GM18861 (cell line): ENCODE data around the gene RPS21.
"Not testable (repeated sequence)": the region's sequence is repeated elsewhere in the genome, so short reads cannot be mapped to it uniquely, and the experiment has no call there.

Source experiments
- ATAC-seq: cut with Tn5 transposase; IDR thresholded peaks from one replicate; pipeline ENCODE4 v1.9.1; 2021; ENCODE audit not compliant: unreplicated experiment

The RPS21 gene

GRCh38 chr20:62423326-62423706, 36.4 kb downstream of the RPS21 start:
- no peak for ATAC-seq

- ATAC-seq = no peak
These were observed 37.6 kb downstream of the RPS21 start for GRCh38 chr20:62424249-62425107.

GRCh38 chr20:62425281-62426058, 38.6 kb downstream of the RPS21 start:
- no peak for ATAC-seq

GRCh38 chr20:62426059-62426348, 39.1 kb downstream of the RPS21 start:
- not testable (repeated sequence) for ATAC-seq

GRCh38 chr20:62426699-62427131, 39.8 kb downstream of the RPS21 start:
- no peak for ATAC-seq

- no peak for ATAC-seq
These were observed 40.5 kb downstream of the RPS21 start, which contains the start of gene RBBP8NL for GRCh38 chr20:62427172-62428001. RBBP8NL (minus strand) TSS chr20:62427539; CDS start chr20:62419647, 7,892 bp downstream.

GRCh38 chr20:62428002-62428372, 41.1 kb downstream of the RPS21 start:
- no peak for ATAC-seq

- ATAC-seq = no peak
These were observed 41.7 kb downstream of the RPS21 start for GRCh38 chr20:62428396-62429295.

GRCh38 chr20:62429455-62430310, 42.8 kb downstream of the RPS21 start:
- no peak for ATAC-seq

- ATAC-seq = no peak
These were observed 43.5 kb downstream of the RPS21 start for GRCh38 chr20:62430311-62430853.

- no peak for ATAC-seq
These were observed 44.1 kb downstream of the RPS21 start for GRCh38 chr20:62430866-62431447.

GRCh38 chr20:62433658-62434497, 47.0 kb downstream of the RPS21 start:
- ATAC-seq = no peak

- no peak for ATAC-seq
These were observed 49.8 kb downstream of the RPS21 start for GRCh38 chr20:62436692-62437091.

GRCh38 chr20:62437496-62437895, 50.6 kb downstream of the RPS21 start:
- no peak for ATAC-seq

- ATAC-seq = no peak
These were observed 51.0 kb downstream of the RPS21 start for GRCh38 chr20:62437927-62438326.
